Adrenal gland (tissue), 19 donors: Measurements from ENCODE around the gene ARHGEF26. TPM values are rescaled to one million over a fixed set of nuclear protein-coding genes. Genes with fewer than 3 reads are reported as not detected.

Experiments used
- DNase-seq, 7 donors: peaks; one replicate each; pipeline ENCODE4 v3.0.0-alpha.2; 2019 to 2020
- H3K27ac ChIP-seq, 5 donors: fragments of 200-600 bp; sonication (generic) in 4 of 5; 1 replicate in 3 of 5; 2 replicates in 2 of 5; pipeline versions ENCODE4 v1.5.1 to v1.8.0; 2016 to 2020; ENCODE audit warnings: mild to moderate bottlenecking in 1 of 5
- H3K27me3 ChIP-seq: fragments of 200-600 bp; 2 replicates; pipeline ENCODE4 v1.8.0; 2021
- H3K36me3 ChIP-seq, 2 donors: fragments of 200-600 bp; replicated peaks in 1 of 2; 1 replicate in 1 of 2; 2 replicates in 1 of 2; pipeline versions ENCODE4 v1.5.1 to v1.8.0; 2018 to 2022
- H3K4me1 ChIP-seq, 2 donors: fragments of 200-600 bp; replicated peaks in 1 of 2; 1 replicate in 1 of 2; 2 replicates in 1 of 2; pipeline versions ENCODE4 v1.5.1 to v1.8.0; 2018 to 2021
- H3K4me3 ChIP-seq, 4 donors: fragments of 200-600 bp; sonication (generic) in 3 of 4; one replicate each; pipeline ENCODE4 v1.5.1; 2016 to 2018
- H3K9me3 ChIP-seq, 3 donors: fragments of 200-600 bp; sonication (generic) in 1 of 3; replicated peaks in 1 of 3; 1 replicate in 2 of 3; 2 replicates in 1 of 3; pipeline versions ENCODE4 v1.5.1 to v1.8.0; 2016 to 2021
- POLR2A ChIP-seq, 2 donors: fragments of 450-650 bp; IDR thresholded peaks; one replicate each; pipeline ENCODE4 v1.6.1; 2017; ENCODE audit warnings: antibody characterized with exemption in 2 of 2, mild to moderate bottlenecking in 2 of 2, moderate library complexity in 1 of 2
- WGBS, 4 donors: extraction: QIAGEN DNeasy Blood & Tissue Kit in 2 of 4; methylation state at CpG; one replicate each; pipeline versions ENCODE4 v1.1.5 to v1.1.7; 2013 to 2017; 5-methylcytosine and 5-hydroxymethylcytosine counted together
- intact Hi-C, 2 donors: fragments of 100-400 bp; cut with DNase I; formaldehyde crosslinking; loops; one replicate each; pipeline versions ENCODE4 v1.14.1 to v1.15.0; 2022 to 2023
- long read RNA-seq, 10 donors: library from polyadenylated mRNA in 3 of 10; unstranded in 2 of 10; stranded (forward) in 1 of 10; transcript quantifications; one replicate each; pipeline ENCODE4 v2.0.0 and lab custom pipeline, GENCODE V29; 2021 to 2026
- polyA plus RNA-seq, 3 donors: library from polyadenylated mRNA; stranded (reverse); fragments of 200-250 nt in 2 of 3; fragments of 350-450 nt in 1 of 3; fragmentation: Illumina TruSeq in 1 of 3; extraction: RNeasy Lipid Tissue Mini Kit (QIAGEN cat#74804) in 1 of 3; gene quantifications; one replicate each; pipeline ENCODE4 v1.2.3, GENCODE V29; 2013 to 2014
- total RNA-seq, 9 donors: library from RNA; depleted of rRNA in 4 of 9; stranded (reverse); fragments of >200 nt in 4 of 9; fragments of 120-200 nt in 1 of 9; fragmentation: NEBNext Ultra II Directional in 1 of 9; extraction: Animal tissue kit (Norgen Biotek cat#: 25700) in 1 of 9; gene quantifications; one replicate each; pipeline versions ENCODE4 v1.1.0 to v1.2.4, GENCODE V29; 2013 to 2023
- TF ChIP-seq, protein P1 (sequence below), 6 experiments: fragments of 450-650 bp in 4 of 6; fragments of 200-600 bp in 2 of 6; sonication (generic) in 1 of 6; IDR thresholded peaks; 1 replicate in 5 of 6; 2 replicates in 1 of 6; pipeline versions ENCODE4 v1.5.1 to v1.8.0; 2016 to 2021; ENCODE audit warnings: antibody characterized with exemption in 6 of 6, mild to moderate bottlenecking in 2 of 6, moderate library complexity in 1 of 6
- donor health status: healthy with polysubstance abuse.
- donor health status: Bipolar disorder and iron deficiency.
- donor health status: DM: yes; HTN: yes; CAD: no.
- donor health status: DM: no; HTN: no; CAD: no.
- donor health status: DM: no; HTN: no; CAD: no.
- donor health status: DM: yes; HTN: yes; CAD: no.

ARHGEF26 gene, protein sequence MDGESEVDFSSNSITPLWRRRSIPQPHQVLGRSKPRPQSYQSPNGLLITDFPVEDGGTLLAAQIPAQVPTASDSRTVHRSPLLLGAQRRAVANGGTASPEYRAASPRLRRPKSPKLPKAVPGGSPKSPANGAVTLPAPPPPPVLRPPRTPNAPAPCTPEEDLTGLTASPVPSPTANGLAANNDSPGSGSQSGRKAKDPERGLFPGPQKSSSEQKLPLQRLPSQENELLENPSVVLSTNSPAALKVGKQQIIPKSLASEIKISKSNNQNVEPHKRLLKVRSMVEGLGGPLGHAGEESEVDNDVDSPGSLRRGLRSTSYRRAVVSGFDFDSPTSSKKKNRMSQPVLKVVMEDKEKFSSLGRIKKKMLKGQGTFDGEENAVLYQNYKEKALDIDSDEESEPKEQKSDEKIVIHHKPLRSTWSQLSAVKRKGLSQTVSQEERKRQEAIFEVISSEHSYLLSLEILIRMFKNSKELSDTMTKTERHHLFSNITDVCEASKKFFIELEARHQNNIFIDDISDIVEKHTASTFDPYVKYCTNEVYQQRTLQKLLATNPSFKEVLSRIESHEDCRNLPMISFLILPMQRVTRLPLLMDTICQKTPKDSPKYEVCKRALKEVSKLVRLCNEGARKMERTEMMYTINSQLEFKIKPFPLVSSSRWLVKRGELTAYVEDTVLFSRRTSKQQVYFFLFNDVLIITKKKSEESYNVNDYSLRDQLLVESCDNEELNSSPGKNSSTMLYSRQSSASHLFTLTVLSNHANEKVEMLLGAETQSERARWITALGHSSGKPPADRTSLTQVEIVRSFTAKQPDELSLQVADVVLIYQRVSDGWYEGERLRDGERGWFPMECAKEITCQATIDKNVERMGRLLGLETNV
- total RNA-seq (1 to 10 TPM; 1.4 to 9.9 (median 4.1) TPM), polyA plus RNA-seq (1 to 10 TPM; 1.8 to 4.7 (median 3.6) TPM)
- long read RNA-seq, donor 1: 0 reads
- long read RNA-seq, donor 2: 0 reads
- long read RNA-seq, donor 3: 0 reads
- long read RNA-seq, donor 4, partial matches to known transcripts: 2 of 2 reads
- long read RNA-seq, donor 4, other reads (novel, unspliced or antisense): 0 of 2 reads
- long read RNA-seq, donor 5, partial matches to known transcripts: 1 of 4 reads
- long read RNA-seq, donor 5, other reads (novel, unspliced or antisense): 0 of 4 reads
- long read RNA-seq, donor 6, partial matches to known transcripts: 4 of 4 reads
- long read RNA-seq, donor 6, other reads (novel, unspliced or antisense): 0 of 4 reads
- long read RNA-seq, donor 7: 0 reads
- long read RNA-seq, donor 8: 0 reads
- long read RNA-seq, donor 9: 0 reads
- long read RNA-seq, donor 10: 0 reads

DNA sequence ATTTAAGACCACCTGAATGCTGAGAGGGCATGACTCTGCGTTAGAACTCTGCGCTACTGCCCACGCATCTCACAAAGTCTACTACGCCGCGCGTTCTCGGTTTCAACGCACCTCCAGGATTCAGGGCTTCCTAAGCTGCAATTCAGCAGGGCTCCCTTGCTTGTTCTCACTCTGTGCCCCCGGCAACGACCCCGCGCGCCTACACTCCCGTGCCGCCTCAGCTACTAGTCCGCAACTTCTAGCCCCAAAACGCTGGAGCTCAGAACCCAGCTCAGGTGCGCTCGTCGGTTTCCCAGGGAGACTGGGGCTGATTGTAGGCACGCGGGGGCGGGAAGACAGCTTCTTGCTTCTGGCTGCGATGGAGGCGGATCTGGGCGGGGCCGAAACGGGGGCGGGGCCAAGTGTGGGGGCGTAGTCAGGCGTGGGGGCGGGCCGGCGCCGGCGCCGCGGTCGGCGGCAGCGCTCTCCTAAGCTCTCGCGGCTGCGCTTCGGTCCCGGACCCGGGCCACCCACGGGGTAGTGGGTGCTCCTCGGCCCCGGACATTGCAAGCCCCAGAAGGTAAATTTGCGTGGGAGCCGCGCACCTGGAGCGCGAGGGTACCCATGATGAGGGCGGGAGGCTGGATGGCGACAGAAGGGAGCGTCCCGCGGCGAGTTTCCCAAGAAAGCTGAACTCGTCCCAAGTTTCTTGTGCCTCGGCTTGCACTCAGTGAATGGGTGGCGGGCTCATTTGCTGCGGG lies at the start of gene ARHGEF26:
ARHGEF26 (plus strand) TSS at position 430 of the 740 bp plus-strand sequence. CDS start 603 bp downstream, outside the sequence.
- H3K9me3 ChIP-seq: no peaks in the 10 kb centered on the region
- H3K4me1 ChIP-seq: no peaks in the 10 kb centered on the region
- H3K4me3 ChIP-seq: peak within 1 kb of the TSS in 3 of 4 donors; percentile 30 to 61 (median 51)
- H3K27ac ChIP-seq: peak within 1 kb of the TSS in 2 of 5 donors; percentile 30 to 32
- H3K36me3 ChIP-seq: no peaks in the 10 kb centered on the region
- TF ChIP-seq POLR2A (IDR thresholded peaks at IDR 0.05): no peak
- TF ChIP-seq, protein P1, sequence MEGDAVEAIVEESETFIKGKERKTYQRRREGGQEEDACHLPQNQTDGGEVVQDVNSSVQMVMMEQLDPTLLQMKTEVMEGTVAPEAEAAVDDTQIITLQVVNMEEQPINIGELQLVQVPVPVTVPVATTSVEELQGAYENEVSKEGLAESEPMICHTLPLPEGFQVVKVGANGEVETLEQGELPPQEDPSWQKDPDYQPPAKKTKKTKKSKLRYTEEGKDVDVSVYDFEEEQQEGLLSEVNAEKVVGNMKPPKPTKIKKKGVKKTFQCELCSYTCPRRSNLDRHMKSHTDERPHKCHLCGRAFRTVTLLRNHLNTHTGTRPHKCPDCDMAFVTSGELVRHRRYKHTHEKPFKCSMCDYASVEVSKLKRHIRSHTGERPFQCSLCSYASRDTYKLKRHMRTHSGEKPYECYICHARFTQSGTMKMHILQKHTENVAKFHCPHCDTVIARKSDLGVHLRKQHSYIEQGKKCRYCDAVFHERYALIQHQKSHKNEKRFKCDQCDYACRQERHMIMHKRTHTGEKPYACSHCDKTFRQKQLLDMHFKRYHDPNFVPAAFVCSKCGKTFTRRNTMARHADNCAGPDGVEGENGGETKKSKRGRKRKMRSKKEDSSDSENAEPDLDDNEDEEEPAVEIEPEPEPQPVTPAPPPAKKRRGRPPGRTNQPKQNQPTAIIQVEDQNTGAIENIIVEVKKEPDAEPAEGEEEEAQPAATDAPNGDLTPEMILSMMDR (IDR thresholded peaks at IDR 0.05): no peak
- peak; percentile 51 to 90 (median 66) for DNase-seq
- intact Hi-C loops: no loop called here
- WGBS, 4 donors: 0 to 1% (median 1%) methylated on average over 38 to 66 of the region's 66 CpGs
- no peaks in the 10 kb centered on the region for H3K27me3 ChIP-seq

DNA sequence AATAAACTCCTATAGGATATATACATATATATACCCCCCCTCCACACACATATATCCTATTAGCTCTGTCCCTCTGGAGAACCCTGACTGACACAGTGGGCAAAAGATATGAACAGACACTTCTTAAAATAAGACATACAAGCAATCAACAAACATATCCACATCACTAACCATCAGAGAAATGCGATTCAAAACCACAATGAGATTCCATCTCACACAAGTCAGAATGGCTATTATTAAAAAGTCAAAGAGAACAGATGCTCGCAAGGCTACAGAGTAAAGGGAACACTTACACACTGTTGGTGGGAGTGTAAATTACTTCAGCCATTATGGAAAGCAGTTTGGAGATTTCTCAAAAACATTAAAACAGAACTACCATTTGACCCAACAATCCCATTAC lies 46.2 kb upstream of the ARHGEF26 start:
- no peak overlapping the region for H3K27ac ChIP-seq
- H3K27me3 ChIP-seq: no peaks in the 10 kb centered on the region
- no peak for TF ChIP-seq POLR2A (IDR thresholded peaks at IDR 0.05)
- TF ChIP-seq, protein P1 (IDR thresholded peaks at IDR 0.05): no peak
- no peaks in the 10 kb centered on the region for H3K36me3 ChIP-seq
- H3K4me3 ChIP-seq: no peak overlapping the region
- 88 to 91% (median 90%) methylated on average over 2 of the region's 2 CpGs for WGBS, 4 donors
- no peaks in the 10 kb centered on the region for H3K4me1 ChIP-seq
- no peak for DNase-seq
- H3K9me3 ChIP-seq: no peaks in the 10 kb centered on the region
- intact Hi-C loops: no loop called here

DNA sequence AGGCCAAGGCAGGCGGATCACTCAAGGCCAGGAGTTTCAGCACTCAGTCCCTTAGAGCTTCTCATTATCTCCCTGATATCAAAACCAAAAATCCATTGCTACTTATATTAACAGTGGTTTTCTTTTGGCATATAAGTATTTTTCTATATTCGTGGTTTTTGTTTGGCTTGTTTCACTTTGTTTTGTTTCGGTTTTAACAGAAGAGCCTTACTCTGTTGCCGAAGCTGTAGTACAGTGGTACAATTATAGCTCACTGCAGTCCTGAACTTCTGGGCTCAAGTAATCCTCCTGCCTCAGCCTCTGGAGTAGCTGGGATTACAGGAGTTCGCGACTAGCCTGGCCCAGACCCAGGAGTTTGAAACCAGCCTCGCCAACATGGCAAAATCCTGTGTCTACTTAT lies 42.5 kb upstream of the ARHGEF26 start:
- Histone ChIP-seq H3K36me3 (no peaks in the 10 kb centered on the region), H3K9me3 (no peaks in the 10 kb centered on the region), H3K27me3 (no peaks in the 10 kb centered on the region), H3K27ac (no peak overlapping the region), H3K4me1 (no peaks in the 10 kb centered on the region), H3K4me3 (no peak overlapping the region)
- 69 to 75% (median 72%) methylated on average over 6 to 7 of the region's 7 CpGs for WGBS, 4 donors
- DNase-seq: no peak
- TF ChIP-seq, protein P1 (IDR thresholded peaks at IDR 0.05): no peak
- TF ChIP-seq POLR2A (IDR thresholded peaks at IDR 0.05): no peak
- intact Hi-C loops: no loop called here
